CD4-positive, alpha-beta T cell (primary cell): ENCODE measurements around the gene SERPINB13. TPM values are rescaled to one million over a fixed set of nuclear protein-coding genes. Genes with fewer than 3 reads are reported as not detected.

ENCODE experiments used
- ATAC-seq: fragments of 200-7000 bp; cut with Tn5 transposase; one replicate; pipeline ENCODE4 v1.10.0; 2022; ENCODE audit warnings: mild to moderate bottlenecking; ENCODE audit not compliant: poor library complexity
- CTCF ChIA-PET: fragments of 350-600 bp; sonication (Branson Sonifier 250); formaldehyde crosslinking; loops from one replicate; lab custom pipeline; 2021; ENCODE audit warnings: antibody characterized with exemption, inconsistent platforms; lab: Charles Lee
- POLR2A ChIA-PET: fragments of 350-600 bp; sonication (Branson Sonifier 250); formaldehyde crosslinking; loops from one replicate; lab custom pipeline; 2021; ENCODE audit warnings: antibody characterized with exemption, inconsistent platforms; lab: Charles Lee
- DNase-seq, 14 experiments: peaks; one replicate each; pipeline ENCODE4 v3.0.0-alpha.2; 2013 to 2020; ENCODE audit warnings: mixed read lengths in 2 of 14
- H3K27ac ChIP-seq, 2 donors: one replicate each; pipeline versions ENCODE4 v1.5.1 to v1.7.0; 2013; ENCODE audit warnings: low read length in 2 of 2, low read depth in 1 of 2, mild to moderate bottlenecking in 1 of 2
- H3K27me3 ChIP-seq, 2 experiments: 1 replicate in 1 of 2; 2 replicates in 1 of 2; pipeline versions ENCODE4 v1.6.1 to v1.7.0; 2013; ENCODE audit warnings: low read length in 2 of 2, control low read depth in 1 of 2, mild to moderate bottlenecking in 1 of 2, moderate library complexity in 1 of 2; ENCODE audit not compliant: insufficient read depth in 2 of 2, control insufficient read depth in 1 of 2
- H3K36me3 ChIP-seq: one replicate; pipeline ENCODE4 v1.6.1; 2013; ENCODE audit warnings: low read length, control low read depth; ENCODE audit not compliant: insufficient read depth
- H3K4me1 ChIP-seq: one replicate; pipeline ENCODE4 v1.6.1; 2013; ENCODE audit warnings: low read length, control low read depth; ENCODE audit not compliant: insufficient read depth
- H3K4me3 ChIP-seq: one replicate; pipeline ENCODE4 v1.5.1; 2013; ENCODE audit warnings: mild to moderate bottlenecking, low read length, moderate library complexity
- H3K9me3 ChIP-seq, 2 experiments: 1 replicate in 1 of 2; 2 replicates in 1 of 2; pipeline versions ENCODE4 v1.6.1 to v1.7.0; 2013; ENCODE audit warnings: low read length in 2 of 2, mild to moderate bottlenecking in 2 of 2, control low read depth in 1 of 2, moderate library complexity in 1 of 2; ENCODE audit not compliant: control insufficient read depth in 1 of 2, insufficient read depth in 1 of 2
- H3K27ac Mint-ChIP-seq: one replicate; pipeline ENCODE4 v1.8.0; 2020; ENCODE audit warnings: mixed read lengths
- H3K27me3 Mint-ChIP-seq: one replicate; pipeline ENCODE4 v1.8.0; 2021; ENCODE audit warnings: mixed read lengths
- H3K36me3 Mint-ChIP-seq: one replicate; pipeline ENCODE4 v1.8.0; 2021; ENCODE audit warnings: low read depth, mixed read lengths
- H3K4me1 Mint-ChIP-seq: one replicate; pipeline ENCODE4 v1.8.0; 2021; ENCODE audit warnings: low read depth, mixed read lengths
- H3K4me3 Mint-ChIP-seq: one replicate; pipeline ENCODE4 v1.8.0; 2020; ENCODE audit warnings: mild to moderate bottlenecking, mixed read lengths
- H3K9me3 Mint-ChIP-seq: one replicate; pipeline ENCODE4 v1.8.0; 2020; ENCODE audit warnings: mixed read lengths
- CTCF ChIP-seq: fragments of 200-600 bp; IDR thresholded peaks from one replicate; pipeline ENCODE4 v1.8.0; 2022; ENCODE audit warnings: antibody characterized with exemption, mild to moderate bottlenecking
- intact Hi-C, 2 experiments: fragments of 100-400 bp; cut with DNase I in 1 of 2; cut with micrococcal nuclease in 1 of 2; formaldehyde crosslinking; loops; one replicate each; pipeline versions ENCODE4 v1.15.1 to v1.9.0; 2023 to 2025; cut with DNase I, micrococcal nuclease
- polyA plus RNA-seq, 2 donors: library from polyadenylated mRNA; unstranded; fragments of 120-200 nt; gene quantifications; one replicate each; pipeline ENCODE4 v1.2.1, GENCODE V29; 2013
- total RNA-seq, 174 experiments: library from RNA in 2 of 174; stranded (reverse) in 2 of 174; gene quantifications; one replicate each; pipeline ENCODE4 v1.2.3 and lab custom pipeline; 2021 to 2026

The SERPINB13 gene
- not detected for total RNA-seq
- not detected for polyA plus RNA-seq (2013, experiment 1 of 2)
- polyA plus RNA-seq (2013, experiment 2 of 2) = not detected
- total RNA-seq (lab: John Stamatoyannopoulos, UW) = 0 to 0.13 (median 0) reads per million in 172 experiments

GRCh38 chr18:63586966-63587365 is at the start of gene SERPINB13:
SERPINB13 (plus strand) TSS chr18:63587343; CDS start chr18:63588668, 1,325 bp downstream.
- Histone ChIP-seq H3K27ac (no peak within 1 kb of the TSS), H3K4me3 (no peak within 1 kb of the TSS), H3K9me3 (no peaks in the 10 kb centered on the region), H3K36me3 (no peaks in the 10 kb centered on the region), H3K27me3 (peaks cover 0 to 7% of the 10 kb centered on the region in 2 experiments), H3K4me1 (no peaks in the 10 kb centered on the region)
- ATAC-seq (no peak), DNase-seq (no peak)
- peaks cover 28% of the 10 kb centered on the region for H3K27me3 Mint-ChIP-seq
- no peak within 1 kb of the TSS for H3K27ac Mint-ChIP-seq
- no peaks in the 10 kb centered on the region for H3K4me1 Mint-ChIP-seq
- no peak for TF ChIP-seq CTCF
- POLR2A ChIA-PET = no interaction called here
- no peak within 1 kb of the TSS for H3K4me3 Mint-ChIP-seq
- no peaks in the 10 kb centered on the region for H3K36me3 Mint-ChIP-seq
- no peaks in the 10 kb centered on the region for H3K9me3 Mint-ChIP-seq
- CTCF ChIA-PET = no interaction called here
- intact Hi-C loops = no loop called here

GRCh38 chr18:63539904-63540510 is 47.1 kb upstream of the SERPINB13 start:
- H3K27me3 ChIP-seq = peaks cover 0 to 11% of the 10 kb centered on the region in 2 experiments
- ATAC-seq (no peak), DNase-seq (no peak)
- Mint-ChIP-seq H3K36me3 (no peaks in the 10 kb centered on the region), H3K27ac (no peak overlapping the region), H3K4me1 (no peaks in the 10 kb centered on the region), H3K9me3 (no peaks in the 10 kb centered on the region), H3K27me3 (peaks cover 38% of the 10 kb centered on the region), H3K4me3 (no peak overlapping the region)
- no peaks in the 10 kb centered on the region for H3K4me1 ChIP-seq
- no peak for TF ChIP-seq CTCF
- no peak overlapping the region for H3K27ac ChIP-seq
- ChIA-PET POLR2A (no interaction called here), CTCF (interaction anchor here (1.3 kb wide), 1 partner anchor 21 kb away, joined by 3 read pairs; no protein-coding TSS in a partner anchor)
- intact Hi-C loops = no loop called here
- H3K36me3 ChIP-seq = no peaks in the 10 kb centered on the region
- H3K9me3 ChIP-seq = no peaks in the 10 kb centered on the region
- H3K4me3 ChIP-seq = no peak overlapping the region

- CTCF ChIA-PET = no interaction called here
- H3K36me3 Mint-ChIP-seq = no peaks in the 10 kb centered on the region
Measured at GRCh38 chr18:63542069-63542468, 45.1 kb upstream of the SERPINB13 start, which contains the start of gene SERPINB12. SERPINB12 (plus strand) TSS chr18:63542369; CDS start chr18:63556160, 13,791 bp downstream.

More at GRCh38 chr18:63542069-63542468, 45.1 kb upstream of the SERPINB13 start, which contains the start of gene SERPINB12:
- Mint-ChIP-seq H3K9me3 (no peaks in the 10 kb centered on the region), H3K4me3 (no peak within 1 kb of the TSS), H3K27ac (no peak within 1 kb of the TSS), H3K4me1 (no peaks in the 10 kb centered on the region), H3K27me3 (peaks cover 31% of the 10 kb centered on the region)
- no peak for TF ChIP-seq CTCF
- no peak for DNase-seq
- intact Hi-C loops = no loop called here
- H3K27me3 ChIP-seq = peaks cover 0 to 11% of the 10 kb centered on the region in 2 experiments
- no peaks in the 10 kb centered on the region for H3K4me1 ChIP-seq
- no peak within 1 kb of the TSS for H3K27ac ChIP-seq
- no peak within 1 kb of the TSS for H3K4me3 ChIP-seq
- H3K36me3 ChIP-seq = no peaks in the 10 kb centered on the region
- POLR2A ChIA-PET = no interaction called here
- no peaks in the 10 kb centered on the region for H3K9me3 ChIP-seq
- no peak for ATAC-seq
